ENCODE results near the gene RBM38.

Gene RBM38

DNA sequence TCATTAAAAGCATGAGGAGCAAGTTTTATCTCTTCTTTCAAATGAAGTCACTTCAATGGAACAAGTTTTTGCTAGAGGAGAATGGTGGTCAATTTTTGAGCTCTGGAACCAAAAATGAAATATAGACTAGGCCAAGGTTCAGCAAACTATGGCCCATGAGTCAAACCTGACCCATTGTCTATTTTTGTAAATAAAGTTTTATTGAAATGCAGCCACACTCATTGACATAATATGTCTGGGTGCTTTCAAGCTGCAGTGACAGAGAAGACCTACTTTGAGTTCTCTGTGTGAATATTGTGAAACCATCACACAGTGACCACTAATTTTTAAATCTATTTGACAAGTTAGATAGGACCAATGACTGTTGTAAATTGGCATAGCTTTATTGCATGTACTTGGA, 26.7 kb upstream of the RBM38 start:
- Mint-ChIP-seq H3K36me3 (ENCODE audit: low read depth) (peaks cover 48% of the 10 kb centered on the region), H3K27me3 (ENCODE audit: low read depth) (no peaks in the 10 kb centered on the region), H3K4me1 (no peaks in the 10 kb centered on the region), H3K9me3 (no peaks in the 10 kb centered on the region), H3K27ac (no peak overlapping the region), H3K4me3 (no peak overlapping the region)
- TF ChIP-seq, protein P1, sequence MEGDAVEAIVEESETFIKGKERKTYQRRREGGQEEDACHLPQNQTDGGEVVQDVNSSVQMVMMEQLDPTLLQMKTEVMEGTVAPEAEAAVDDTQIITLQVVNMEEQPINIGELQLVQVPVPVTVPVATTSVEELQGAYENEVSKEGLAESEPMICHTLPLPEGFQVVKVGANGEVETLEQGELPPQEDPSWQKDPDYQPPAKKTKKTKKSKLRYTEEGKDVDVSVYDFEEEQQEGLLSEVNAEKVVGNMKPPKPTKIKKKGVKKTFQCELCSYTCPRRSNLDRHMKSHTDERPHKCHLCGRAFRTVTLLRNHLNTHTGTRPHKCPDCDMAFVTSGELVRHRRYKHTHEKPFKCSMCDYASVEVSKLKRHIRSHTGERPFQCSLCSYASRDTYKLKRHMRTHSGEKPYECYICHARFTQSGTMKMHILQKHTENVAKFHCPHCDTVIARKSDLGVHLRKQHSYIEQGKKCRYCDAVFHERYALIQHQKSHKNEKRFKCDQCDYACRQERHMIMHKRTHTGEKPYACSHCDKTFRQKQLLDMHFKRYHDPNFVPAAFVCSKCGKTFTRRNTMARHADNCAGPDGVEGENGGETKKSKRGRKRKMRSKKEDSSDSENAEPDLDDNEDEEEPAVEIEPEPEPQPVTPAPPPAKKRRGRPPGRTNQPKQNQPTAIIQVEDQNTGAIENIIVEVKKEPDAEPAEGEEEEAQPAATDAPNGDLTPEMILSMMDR (IDR thresholded peaks at IDR 0.05; ENCODE audit: unreplicated experiment in 3 of 3): no peak

DNA sequence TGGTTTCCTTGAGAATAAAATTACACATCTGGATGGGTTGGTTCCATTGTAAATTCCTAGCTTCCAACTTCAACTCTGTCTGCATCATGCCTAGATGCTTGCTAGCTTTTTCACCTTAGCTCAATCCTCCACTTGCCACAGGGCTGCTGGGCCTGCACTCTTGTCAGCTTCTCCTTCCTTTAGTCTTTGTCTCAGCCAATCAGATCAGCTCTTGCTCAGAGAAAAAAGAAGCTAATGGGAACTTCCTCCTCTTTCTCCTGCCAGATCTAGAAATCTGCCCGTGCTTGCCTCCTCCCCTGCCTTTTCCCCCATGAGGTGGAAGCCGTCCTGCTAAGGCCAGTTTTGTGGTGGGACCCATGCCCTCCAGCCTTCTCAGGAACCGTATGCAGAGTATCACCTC, 21.6 kb upstream of the RBM38 start:
- H3K9me3 Mint-ChIP-seq: no peaks in the 10 kb centered on the region
- no peaks in the 10 kb centered on the region for H3K27me3 Mint-ChIP-seq (ENCODE audit: low read depth)
- TF ChIP-seq, protein P1 (IDR thresholded peaks at IDR 0.05; ENCODE audit: unreplicated experiment in 3 of 3): no peak
- no peaks in the 10 kb centered on the region for H3K4me1 Mint-ChIP-seq
- no peak overlapping the region for H3K4me3 Mint-ChIP-seq
- no peak overlapping the region for H3K27ac Mint-ChIP-seq
- peaks cover 78% of the 10 kb centered on the region for H3K36me3 Mint-ChIP-seq (ENCODE audit: low read depth)

DNA sequence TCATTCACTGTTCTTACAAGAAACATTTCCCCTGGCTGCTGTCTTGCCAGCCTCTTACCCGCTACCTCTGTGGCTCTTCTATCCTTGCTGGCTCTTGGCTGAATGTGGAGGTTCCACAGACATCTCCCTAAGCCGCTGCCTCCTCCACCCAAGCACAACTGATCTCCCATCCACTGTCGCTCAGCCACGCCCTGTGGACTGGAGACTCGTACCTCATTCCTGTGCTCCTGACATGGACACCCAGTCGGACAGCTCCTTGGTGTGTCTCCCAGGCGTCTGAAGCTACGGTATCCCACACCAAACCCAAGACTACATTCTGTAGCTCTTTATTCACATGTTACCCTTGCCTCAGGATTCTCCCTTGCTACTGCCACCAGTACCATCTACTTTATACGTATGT, 20.9 kb upstream of the RBM38 start:
- Mint-ChIP-seq H3K4me1 (no peaks in the 10 kb centered on the region), H3K27ac (no peak overlapping the region), H3K36me3 (ENCODE audit: low read depth) (peaks cover 79% of the 10 kb centered on the region), H3K27me3 (ENCODE audit: low read depth) (no peaks in the 10 kb centered on the region), H3K4me3 (no peak overlapping the region), H3K9me3 (no peaks in the 10 kb centered on the region)
- TF ChIP-seq, protein P1 (IDR thresholded peaks at IDR 0.05; ENCODE audit: unreplicated experiment in 3 of 3): no peak

DNA sequence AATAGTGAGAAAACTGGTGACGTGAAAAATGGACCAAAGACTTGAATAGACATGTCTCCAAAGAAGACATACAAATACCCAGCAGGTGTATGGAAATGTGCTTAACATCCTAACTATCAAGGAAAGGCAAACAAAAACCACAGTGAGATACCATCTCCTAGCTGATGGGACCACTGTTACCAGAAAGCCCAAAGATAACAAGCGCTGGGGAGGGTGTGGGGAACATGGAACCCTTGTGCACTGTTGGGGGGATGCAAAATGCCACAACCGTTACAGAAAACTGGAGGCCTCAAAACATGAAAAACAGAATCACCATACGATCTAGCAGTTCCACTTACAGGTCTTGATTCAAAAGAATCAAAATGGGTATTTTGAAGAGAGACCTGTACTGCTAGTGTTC, 19.8 kb upstream of the RBM38 start:
- TF ChIP-seq, protein P1 (IDR thresholded peaks at IDR 0.05; ENCODE audit: unreplicated experiment in 3 of 3): no peak
- Mint-ChIP-seq H3K4me1 (no peaks in the 10 kb centered on the region), H3K36me3 (ENCODE audit: low read depth) (peaks cover 80% of the 10 kb centered on the region), H3K4me3 (no peak overlapping the region), H3K9me3 (no peaks in the 10 kb centered on the region), H3K27me3 (ENCODE audit: low read depth) (no peaks in the 10 kb centered on the region), H3K27ac (no peak overlapping the region)

DNA sequence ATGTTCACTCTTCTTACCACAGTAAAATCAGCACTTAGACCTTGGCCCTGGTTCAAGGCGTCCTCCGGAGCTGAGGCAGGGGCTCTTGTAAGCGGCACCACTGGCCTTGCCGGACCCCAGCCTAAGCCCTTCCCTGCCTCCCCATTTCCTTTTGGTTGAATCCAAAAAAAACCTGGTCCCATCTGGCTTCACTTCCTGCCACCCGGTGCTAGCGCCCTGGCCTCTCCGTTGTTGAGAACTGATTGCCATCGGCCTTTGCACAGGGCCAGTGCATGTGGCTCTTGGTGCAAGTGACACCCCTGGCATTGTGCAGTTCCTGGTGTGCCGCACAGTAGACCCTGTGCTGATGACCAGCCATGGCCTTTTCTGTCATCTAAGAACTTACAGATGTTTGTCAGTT, 19.0 kb upstream of the RBM38 start:
- Mint-ChIP-seq H3K27me3 (ENCODE audit: low read depth) (no peaks in the 10 kb centered on the region), H3K36me3 (ENCODE audit: low read depth) (peaks cover 80% of the 10 kb centered on the region), H3K9me3 (no peaks in the 10 kb centered on the region), H3K27ac (no peak overlapping the region), H3K4me3 (no peak overlapping the region), H3K4me1 (no peaks in the 10 kb centered on the region)
- TF ChIP-seq, protein P1 (IDR thresholded peaks at IDR 0.05; ENCODE audit: unreplicated experiment in 3 of 3): no peak

DNA sequence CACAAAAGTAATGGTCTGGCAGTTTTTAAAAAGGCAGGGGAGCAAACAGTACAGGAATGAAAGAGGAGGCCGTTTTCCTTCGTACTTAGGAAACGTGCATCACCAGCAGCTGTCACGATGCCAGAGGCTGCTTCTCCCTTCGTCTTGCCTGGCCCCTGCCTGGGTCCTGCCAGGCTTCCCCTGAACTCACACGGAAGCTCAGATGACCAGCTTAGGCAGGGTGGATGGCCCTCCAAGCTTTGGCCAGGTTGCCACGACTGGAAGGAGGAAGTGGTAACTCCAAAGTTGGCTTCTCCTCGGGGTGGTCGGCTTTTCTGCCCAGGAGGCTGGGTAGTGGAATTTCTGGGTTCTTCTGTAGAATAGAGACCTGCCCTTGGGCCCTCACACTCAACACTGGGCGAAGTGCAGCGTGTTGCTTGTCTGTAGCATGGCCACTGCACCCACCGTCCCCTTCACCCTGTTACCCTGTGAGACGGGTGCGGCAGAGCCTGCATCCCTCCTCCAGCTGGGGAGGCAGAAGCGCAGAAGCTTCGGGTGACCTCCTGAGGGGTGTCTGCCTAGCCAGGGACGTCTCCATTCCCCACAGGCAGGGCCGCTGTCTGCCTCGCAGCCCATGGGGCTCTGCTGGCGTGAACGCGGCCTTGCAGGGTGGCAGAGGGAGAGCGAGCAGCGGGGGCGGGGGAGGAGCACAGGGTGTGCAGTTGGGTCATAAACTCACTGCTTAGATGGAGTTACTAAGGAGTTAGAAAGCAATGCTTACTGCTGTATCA, 18.4 kb upstream of the RBM38 start:
- H3K36me3 Mint-ChIP-seq (ENCODE audit: low read depth): peaks cover 82% of the 10 kb centered on the region
- H3K4me3 Mint-ChIP-seq: no peak overlapping the region
- TF ChIP-seq, protein P1 (IDR thresholded peaks at IDR 0.05; ENCODE audit: unreplicated experiment in 3 of 3): no peak
- H3K4me1 Mint-ChIP-seq: no peaks in the 10 kb centered on the region
- no peaks in the 10 kb centered on the region for H3K27me3 Mint-ChIP-seq (ENCODE audit: low read depth)
- no peaks in the 10 kb centered on the region for H3K9me3 Mint-ChIP-seq
- H3K27ac Mint-ChIP-seq: no peak overlapping the region
